Activated CD4-positive, alpha-beta T cell treated with anti-CD3 and anti-CD28 coated beads for 48 hours (primary cell): ENCODE results near the gene MLLT10.
"Not testable (repeated sequence)": the region's sequence is repeated elsewhere in the genome, so short reads cannot be mapped to it uniquely, and the experiment has no call there.

Source experiments
- DNase-seq: peaks from one replicate; pipeline ENCODE4 v3.0.0-alpha.2; 2020

The MLLT10 gene

GRCh38 chr10:21588159-21588558 is 54.1 kb downstream of the MLLT10 start:
- not testable (repeated sequence) for DNase-seq

DNA sequence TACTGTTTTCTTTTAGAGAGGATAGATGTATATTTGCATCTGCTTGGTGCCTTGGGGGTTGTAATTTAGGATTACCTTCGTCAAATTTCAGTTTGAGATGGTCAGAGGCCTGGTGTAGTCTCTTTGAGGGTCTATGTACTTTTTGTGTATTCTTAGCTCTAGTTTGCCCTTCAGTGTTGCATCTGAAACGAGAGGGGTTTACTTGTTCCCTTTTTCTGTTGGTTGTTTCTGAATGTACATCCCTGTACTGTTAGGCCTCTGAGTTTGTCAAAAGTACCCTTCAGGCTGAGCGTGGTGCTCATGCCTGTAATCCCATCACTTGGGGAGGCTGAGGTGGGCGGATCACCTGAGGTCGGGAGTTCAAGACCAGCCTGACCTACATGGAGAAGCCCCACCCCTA is 60.0 kb downstream of the MLLT10 start:
- DNase-seq, result no peak

DNA sequence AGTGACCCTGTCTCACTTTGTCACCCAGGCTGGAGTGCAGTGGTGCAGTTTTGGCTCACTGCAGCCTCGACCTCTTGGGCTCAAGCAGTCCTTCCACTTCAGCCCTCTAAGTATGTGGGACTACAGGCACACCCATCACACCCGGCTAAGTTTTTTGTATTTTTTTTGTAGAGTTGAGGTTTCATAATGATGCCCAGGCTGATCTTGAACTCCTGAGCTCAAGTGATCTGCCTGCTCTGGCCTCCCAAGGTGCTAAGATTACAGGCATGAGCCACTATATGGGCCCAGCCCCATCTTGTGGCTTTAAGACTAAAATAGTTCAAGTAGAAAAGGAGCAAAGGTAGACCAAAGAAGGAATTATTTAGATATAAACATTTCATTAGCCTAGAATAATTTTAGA is 65.5 kb downstream of the MLLT10 start:
- no peak for DNase-seq

GRCh38 chr10:21600804-21601433 is 66.9 kb downstream of the MLLT10 start:
- no peak for DNase-seq

DNA sequence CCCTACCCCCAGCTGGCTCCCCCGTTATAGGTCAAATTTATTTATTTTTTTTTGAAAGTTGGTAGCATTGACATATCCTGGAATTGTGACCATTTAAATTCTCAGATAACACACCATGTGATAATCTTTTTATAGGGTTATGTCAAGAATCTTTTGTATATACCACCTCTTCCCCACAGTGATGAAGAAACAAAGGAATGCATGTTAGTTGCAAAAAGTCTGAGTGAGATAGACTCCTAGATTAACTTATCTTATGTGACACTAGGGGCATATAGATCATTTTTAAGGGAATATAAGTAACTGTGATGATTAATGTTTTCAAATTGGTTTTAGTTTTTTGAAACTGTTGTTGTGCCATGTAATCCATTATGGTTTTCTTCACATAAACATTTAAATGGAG is 68.3 kb downstream of the MLLT10 start:
- no peak for DNase-seq

DNA sequence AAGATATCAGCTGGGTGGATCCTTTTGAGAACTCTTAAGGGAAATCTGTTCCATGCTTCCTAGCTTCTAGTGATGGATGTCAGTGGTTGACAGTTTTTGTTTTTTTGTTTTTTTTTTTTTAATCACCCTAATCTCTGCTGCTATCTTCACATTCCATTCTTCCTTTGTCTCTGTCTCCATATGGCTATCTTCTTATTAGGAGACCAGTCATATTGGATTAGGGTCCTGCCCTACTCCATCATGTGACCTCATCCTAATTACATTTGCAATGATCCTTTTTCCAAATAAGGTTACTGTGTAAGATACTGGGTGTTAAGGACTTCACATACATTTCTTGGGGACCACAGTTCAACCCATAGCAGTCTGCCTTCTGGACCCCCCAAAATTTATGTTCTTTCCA is 69.7 kb downstream of the MLLT10 start:
- DNase-seq, result no peak

GRCh38 chr10:21604651-21605050 is 70.6 kb downstream of the MLLT10 start:
- DNase-seq, result no peak

GRCh38 chr10:21607907-21608306 is 73.9 kb downstream of the MLLT10 start:
- DNase-seq, result no peak

DNA sequence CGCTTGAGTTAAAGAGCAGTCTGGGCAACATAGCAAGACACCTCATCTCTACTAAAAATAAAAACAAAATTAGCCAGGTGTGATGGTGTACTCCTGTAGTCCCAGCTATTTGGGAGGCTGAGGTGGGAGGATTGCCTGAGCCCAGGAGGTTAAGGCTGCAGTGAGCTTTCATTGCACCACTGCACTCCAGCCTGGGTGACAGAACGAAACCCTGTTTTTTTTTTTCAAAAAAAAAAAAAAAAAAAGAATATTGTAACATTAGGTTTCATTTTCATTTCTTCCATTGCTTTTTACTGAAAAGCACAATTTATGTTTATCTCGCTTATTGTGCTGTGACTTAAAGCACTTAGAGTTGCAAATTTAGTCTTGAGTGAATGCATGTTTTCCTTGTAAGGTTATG is 80.0 kb downstream of the MLLT10 start:
- DNase-seq, result no peak

DNA sequence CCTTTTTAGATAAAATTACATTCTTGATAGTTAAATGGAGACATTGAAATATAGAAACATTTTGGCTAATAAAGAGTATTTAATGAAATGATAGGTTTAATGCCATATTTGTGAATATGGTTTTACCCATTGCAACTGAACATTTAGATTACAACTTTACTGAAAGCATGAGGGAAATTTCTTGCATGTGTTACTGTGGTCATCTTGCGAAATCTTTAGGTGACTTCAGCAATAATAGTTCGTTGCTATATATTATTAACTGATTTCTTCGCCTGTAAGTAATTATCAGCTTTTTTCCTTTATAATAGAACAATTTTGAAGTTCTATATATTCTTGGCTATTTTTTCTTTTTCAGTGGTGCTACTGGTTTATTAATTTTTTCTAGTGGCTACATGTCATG is 83.2 kb downstream of the MLLT10 start:
- no peak for DNase-seq

- DNase-seq, result no peak
Measured at GRCh38 chr10:21623291-21623690, 89.3 kb downstream of the MLLT10 start.

- not testable (repeated sequence) for DNase-seq
Measured at GRCh38 chr10:21624421-21624820, 90.4 kb downstream of the MLLT10 start.

- no peak for DNase-seq
Measured at GRCh38 chr10:21624951-21625350, 90.9 kb downstream of the MLLT10 start.

GRCh38 chr10:21625623-21626229 is 91.7 kb downstream of the MLLT10 start:
- no peak for DNase-seq

- no peak for DNase-seq
Measured at GRCh38 chr10:21626457-21627161, 92.6 kb downstream of the MLLT10 start.

- DNase-seq, result no peak
Measured at GRCh38 chr10:21627331-21627730, 93.3 kb downstream of the MLLT10 start.

- DNase-seq, result no peak
Measured at GRCh38 chr10:21628023-21628422, 94.0 kb downstream of the MLLT10 start.

DNA sequence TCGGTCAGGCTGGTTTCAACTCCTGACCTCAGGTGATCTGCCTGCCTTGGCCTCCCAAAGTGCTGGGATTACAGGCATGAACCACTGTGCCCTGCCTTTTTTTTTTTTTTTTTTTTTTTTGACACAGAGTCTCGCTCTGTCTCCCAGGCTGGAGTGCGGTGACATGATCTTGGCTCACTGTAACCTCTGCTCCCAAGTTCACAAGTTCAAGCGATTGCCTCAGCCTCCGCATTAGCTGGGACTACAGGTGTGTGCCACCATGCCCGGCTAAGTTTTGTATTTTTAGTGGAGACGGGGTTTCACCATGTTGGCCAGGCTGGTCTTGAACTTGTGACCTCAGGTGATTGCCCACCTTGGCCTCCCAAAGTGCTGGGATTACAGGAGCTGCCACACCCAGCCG is 94.6 kb downstream of the MLLT10 start:
- not testable (repeated sequence) for DNase-seq

GRCh38 chr10:21634599-21635365 is 100.8 kb downstream of the MLLT10 start:
- no peak for DNase-seq

GRCh38 chr10:21637795-21638194 is 103.8 kb downstream of the MLLT10 start:
- DNase-seq, result no peak

DNA sequence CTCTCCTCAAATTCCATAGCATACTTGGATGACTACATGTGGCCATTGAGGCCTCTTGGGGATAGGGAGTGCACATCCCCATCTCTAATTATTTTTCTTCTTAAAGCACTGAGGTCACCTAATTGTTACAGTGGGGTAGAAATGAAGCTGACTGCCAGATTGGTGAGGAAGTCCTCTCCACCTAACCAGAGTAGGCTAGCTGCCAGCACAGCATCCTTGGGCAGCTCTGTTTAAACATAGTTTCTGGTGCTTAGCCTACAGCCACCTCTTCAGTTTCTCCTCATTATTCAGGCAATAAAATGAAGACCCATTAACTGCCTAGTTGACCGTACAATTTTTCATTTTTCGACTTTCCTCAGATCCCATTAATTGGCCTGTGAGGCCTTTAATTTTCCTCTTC is 104.6 kb downstream of the MLLT10 start:
- DNase-seq, result no peak

- no peak for DNase-seq
Measured at GRCh38 chr10:21648040-21648439, 114.0 kb downstream of the MLLT10 start.

GRCh38 chr10:21649454-21649872 is 115.4 kb downstream of the MLLT10 start:
- peak; percentile 15 for DNase-seq

GRCh38 chr10:21650353-21650752 is 116.3 kb downstream of the MLLT10 start:
- DNase-seq, result no peak
